Tibial nerve (tissue), 4 donors: ENCODE data around the gene ERC2.

Experiments used
- EP300 ChIP-seq, 2 donors: sonication (generic); formaldehyde crosslinking; IDR thresholded peaks; one replicate each; pipeline ENCODE4 v1.6.1; 2017; ENCODE audit warnings: antibody characterized with exemption in 2 of 2, mild to moderate bottlenecking in 1 of 2
- POLR2A ChIP-seq, 2 donors: fragments of 450-650 bp; IDR thresholded peaks; one replicate each; pipeline ENCODE4 v1.6.1; 2017; ENCODE audit warnings: antibody characterized with exemption in 2 of 2, mild to moderate bottlenecking in 2 of 2, moderate library complexity in 2 of 2
- TF ChIP-seq, protein P1 (sequence below), 5 experiments: fragments of 200-600 bp in 3 of 5; fragments of 450-650 bp in 2 of 5; sonication (generic) in 3 of 5; IDR thresholded peaks; one replicate each; pipeline ENCODE4 v1.5.1; 2016 to 2019; ENCODE audit warnings: antibody characterized with exemption in 5 of 5, mild to moderate bottlenecking in 3 of 5, moderate library complexity in 2 of 5

DNA sequence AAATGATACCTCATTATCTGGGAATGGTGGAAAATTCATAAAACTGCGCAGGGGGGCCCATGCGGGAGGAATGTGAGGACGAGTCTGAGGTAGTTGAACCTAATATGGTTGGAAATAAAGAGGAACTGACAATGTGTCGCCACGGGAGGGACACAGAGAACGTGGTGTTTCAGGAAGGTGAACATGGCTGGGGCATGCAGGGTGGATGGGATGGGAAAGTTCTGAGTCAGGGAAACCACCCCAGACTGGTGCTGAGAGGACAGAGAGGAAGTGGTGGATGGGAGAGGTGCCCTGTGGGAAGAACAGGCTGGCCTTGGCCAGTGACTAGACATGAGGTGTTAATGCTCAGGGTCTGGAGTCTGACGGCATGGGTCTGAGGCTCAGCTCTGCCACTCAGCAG lies 844.0 kb downstream of the ERC2 start:
- TF ChIP-seq EP300 (IDR thresholded peaks at IDR 0.05), result no peak
- TF ChIP-seq, protein P1, sequence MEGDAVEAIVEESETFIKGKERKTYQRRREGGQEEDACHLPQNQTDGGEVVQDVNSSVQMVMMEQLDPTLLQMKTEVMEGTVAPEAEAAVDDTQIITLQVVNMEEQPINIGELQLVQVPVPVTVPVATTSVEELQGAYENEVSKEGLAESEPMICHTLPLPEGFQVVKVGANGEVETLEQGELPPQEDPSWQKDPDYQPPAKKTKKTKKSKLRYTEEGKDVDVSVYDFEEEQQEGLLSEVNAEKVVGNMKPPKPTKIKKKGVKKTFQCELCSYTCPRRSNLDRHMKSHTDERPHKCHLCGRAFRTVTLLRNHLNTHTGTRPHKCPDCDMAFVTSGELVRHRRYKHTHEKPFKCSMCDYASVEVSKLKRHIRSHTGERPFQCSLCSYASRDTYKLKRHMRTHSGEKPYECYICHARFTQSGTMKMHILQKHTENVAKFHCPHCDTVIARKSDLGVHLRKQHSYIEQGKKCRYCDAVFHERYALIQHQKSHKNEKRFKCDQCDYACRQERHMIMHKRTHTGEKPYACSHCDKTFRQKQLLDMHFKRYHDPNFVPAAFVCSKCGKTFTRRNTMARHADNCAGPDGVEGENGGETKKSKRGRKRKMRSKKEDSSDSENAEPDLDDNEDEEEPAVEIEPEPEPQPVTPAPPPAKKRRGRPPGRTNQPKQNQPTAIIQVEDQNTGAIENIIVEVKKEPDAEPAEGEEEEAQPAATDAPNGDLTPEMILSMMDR (IDR thresholded peaks at IDR 0.05), result no peak
- TF ChIP-seq POLR2A (IDR thresholded peaks at IDR 0.05), result no peak
